Measurements from ENCODE around the gene L3MBTL3. TPM values are rescaled to one million over a fixed set of nuclear protein-coding genes. Genes with fewer than 3 reads are reported as not detected.

L3MBTL3 gene
- total RNA-seq, 2 donors from 2014 or later = 23.7 to 39.7 TPM

GRCh38 chr6:130054725-130055124, 36.3 kb downstream of the L3MBTL3 start:
- no peaks in the 10 kb centered on the region for H3K27me3 Mint-ChIP-seq (ENCODE audit: insufficient read depth)
- DNase-seq = no peak
- H3K4me1 Mint-ChIP-seq = no peaks in the 10 kb centered on the region
- Histone ChIP-seq H3K27me3 (ENCODE audit: control insufficient read depth, insufficient read depth, low read length, poor library complexity, severe bottlenecking) (no peaks in the 10 kb centered on the region), H3K36me3 (ENCODE audit: control insufficient read depth, insufficient read depth, low read length) (peaks cover 38% of the 10 kb centered on the region), H3K9ac (ENCODE audit: extremely low read depth, low read length, poor library complexity, severe bottlenecking) (no peak overlapping the region), H3K27ac (ENCODE audit: low read depth, low read length) (no peak overlapping the region), H3K9me3 (ENCODE audit: control insufficient read depth, low read length) (no peaks in the 10 kb centered on the region), H3K4me3 (ENCODE audit: low read length) (no peak overlapping the region), H3K4me1 (ENCODE audit: control insufficient read depth, insufficient read depth, low read length) (no peaks in the 10 kb centered on the region)
- no peak overlapping the region for H3K4me3 Mint-ChIP-seq
- TF ChIP-seq CTCF (conservative IDR thresholded peaks at IDR 0.05) = no peak
- H3K9me3 Mint-ChIP-seq = no peaks in the 10 kb centered on the region
- peaks cover 66% of the 10 kb centered on the region for H3K36me3 Mint-ChIP-seq (ENCODE audit: low read depth)
- no peak overlapping the region for H3K27ac Mint-ChIP-seq
- WGBS, 2 experiments (ENCODE audit: insufficient coverage in 1 of 2, insufficient read length in 1 of 2) = 92 to 100% methylated on average over 7 of the region's 7 CpGs

- no peak overlapping the region for H3K4me3 Mint-ChIP-seq
- Histone ChIP-seq H3K9me3 (ENCODE audit: control insufficient read depth, low read length) (no peaks in the 10 kb centered on the region), H3K4me1 (ENCODE audit: control insufficient read depth, insufficient read depth, low read length) (no peaks in the 10 kb centered on the region), H3K4me3 (ENCODE audit: low read length) (no peak overlapping the region), H3K27ac (ENCODE audit: low read depth, low read length) (no peak overlapping the region), H3K36me3 (ENCODE audit: control insufficient read depth, insufficient read depth, low read length) (peaks cover 37% of the 10 kb centered on the region), H3K9ac (ENCODE audit: extremely low read depth, low read length, poor library complexity, severe bottlenecking) (no peak overlapping the region), H3K27me3 (ENCODE audit: control insufficient read depth, insufficient read depth, low read length, poor library complexity, severe bottlenecking) (no peaks in the 10 kb centered on the region)
- H3K27me3 Mint-ChIP-seq (ENCODE audit: insufficient read depth) = no peaks in the 10 kb centered on the region
- no peak for DNase-seq
- no peaks in the 10 kb centered on the region for H3K4me1 Mint-ChIP-seq
- no peaks in the 10 kb centered on the region for H3K9me3 Mint-ChIP-seq
- H3K27ac Mint-ChIP-seq = no peak overlapping the region
- 100% methylated on average over 1 of the region's 1 CpG for WGBS, 2 experiments (ENCODE audit: insufficient coverage in 1 of 2, insufficient read length in 1 of 2)
- no peak for TF ChIP-seq CTCF (conservative IDR thresholded peaks at IDR 0.05)
- H3K36me3 Mint-ChIP-seq (ENCODE audit: low read depth) = peaks cover 66% of the 10 kb centered on the region
Measured at GRCh38 chr6:130055271-130055670, 36.9 kb downstream of the L3MBTL3 start.

GRCh38 chr6:130057495-130057894, 39.1 kb downstream of the L3MBTL3 start:
- WGBS, 2 experiments (ENCODE audit: insufficient coverage in 1 of 2, insufficient read length in 1 of 2) = 94 to 96% methylated on average over 8 to 12 of the region's 12 CpGs
- no peaks in the 10 kb centered on the region for H3K27me3 Mint-ChIP-seq (ENCODE audit: insufficient read depth)
- H3K4me3 ChIP-seq (ENCODE audit: low read length) = no peak overlapping the region
- H3K36me3 Mint-ChIP-seq (ENCODE audit: low read depth) = peaks cover 60% of the 10 kb centered on the region
- H3K9me3 ChIP-seq (ENCODE audit: control insufficient read depth, low read length) = no peaks in the 10 kb centered on the region
- no peak overlapping the region for H3K4me3 Mint-ChIP-seq
- peaks cover 28% of the 10 kb centered on the region for H3K36me3 ChIP-seq (ENCODE audit: control insufficient read depth, insufficient read depth, low read length)
- H3K27me3 ChIP-seq (ENCODE audit: control insufficient read depth, insufficient read depth, low read length, poor library complexity, severe bottlenecking) = no peaks in the 10 kb centered on the region
- H3K4me1 ChIP-seq (ENCODE audit: control insufficient read depth, insufficient read depth, low read length) = no peaks in the 10 kb centered on the region
- no peak for TF ChIP-seq CTCF (conservative IDR thresholded peaks at IDR 0.05)
- H3K9ac ChIP-seq (ENCODE audit: extremely low read depth, low read length, poor library complexity, severe bottlenecking) = no peak overlapping the region
- no peak for DNase-seq
- no peak overlapping the region for H3K27ac Mint-ChIP-seq
- H3K27ac ChIP-seq (ENCODE audit: low read depth, low read length) = no peak overlapping the region
- H3K4me1 Mint-ChIP-seq = no peaks in the 10 kb centered on the region
- H3K9me3 Mint-ChIP-seq = no peaks in the 10 kb centered on the region

All from endodermal cell (in vitro differentiated cells).